Measurements from ENCODE around the gene MTERF1. TPM values are rescaled to one million over a fixed set of nuclear protein-coding genes. Genes with fewer than 3 reads are reported as not detected.

The MTERF1 gene
- total RNA-seq, 2 experiments from 2014 or later: 16.7 to 16.9 TPM

GRCh38 chr7:91824201-91824600 lies 56.3 kb downstream of the MTERF1 start:
- H3K27me3 Mint-ChIP-seq: no peaks in the 10 kb centered on the region
- H3K4me1 Mint-ChIP-seq: no peaks in the 10 kb centered on the region
- H3K4me3 Mint-ChIP-seq: no peak overlapping the region
- CTCF ChIA-PET: interaction anchor here (0.9 kb wide), 1 partner anchor 57 kb away, joined by 3 read pairs; the partner anchor contains the start of gene MTERF1
- DNase-seq (no peak), ATAC-seq (no peak)
- POLR2A ChIA-PET: no interaction called here
- H3K27ac Mint-ChIP-seq: no peak overlapping the region
- peaks cover 14% of the 10 kb centered on the region for H3K36me3 Mint-ChIP-seq (ENCODE audit: low read depth)
- H3K9me3 Mint-ChIP-seq (ENCODE audit: low read depth): peaks cover 35% of the 10 kb centered on the region
- intact Hi-C loops (cut with DNase I, micrococcal nuclease): no loop called here

Other genes starting within 250 kb of the MTERF1 start
- gene AKAP9, start 60.2 kb upstream of the MTERF1 start, total RNA-seq: 10 to 100 TPM; 25.3 to 25.4 TPM